Bronchial epithelial cell (primary cell): ENCODE measurements around the gene CCSER1. TPM values are rescaled to one million over a fixed set of nuclear protein-coding genes. Genes with fewer than 3 reads are reported as not detected.
A peak's percentile ranks its signal among the peaks of the same experiment; 100 is the strongest.

Experiments used
- DNase-seq: peaks from one replicate; pipeline ENCODE4 v3.0.0-alpha.2; 2010; ENCODE audit warnings: low read depth
- FAIRE-seq: peaks from 2 replicates; lab custom pipeline; 2011; peaks lifted over from hg19 to GRCh38; lab: Jason Lieb, UNC
- H3K27me3 ChIP-seq: 2 replicates; pipeline ENCODE4 v1.5.1; 2011; ENCODE audit warnings: low read length; ENCODE audit not compliant: control insufficient read depth, insufficient read depth
- H3K36me3 ChIP-seq: 2 replicates; pipeline ENCODE4 v1.5.1; 2011; ENCODE audit warnings: low read length; ENCODE audit not compliant: control insufficient read depth, insufficient read depth
- H3K4me3 ChIP-seq: 2 replicates; pipeline ENCODE4 v1.5.1; 2011; ENCODE audit warnings: mild to moderate bottlenecking, low read depth, low read length, control low read depth
- total RNA-seq: library from RNA; depleted of rRNA; stranded (reverse); fragments of >200 nt; gene quantifications from 2 replicates; pipeline ENCODE4 v1.2.1, GENCODE V29; 2014
- TF ChIP-seq, protein P1 (sequence below): IDR thresholded peaks from 2 replicates; pipeline ENCODE4 v1.5.1; 2011; ENCODE audit warnings: mild to moderate bottlenecking, moderate library complexity, low read length, control low read depth, inconsistent platforms; ENCODE audit not compliant: insufficient read depth, severe bottlenecking

Gene CCSER1
- total RNA-seq, 1 donor from 2014 or later: 6.6 TPM

DNA sequence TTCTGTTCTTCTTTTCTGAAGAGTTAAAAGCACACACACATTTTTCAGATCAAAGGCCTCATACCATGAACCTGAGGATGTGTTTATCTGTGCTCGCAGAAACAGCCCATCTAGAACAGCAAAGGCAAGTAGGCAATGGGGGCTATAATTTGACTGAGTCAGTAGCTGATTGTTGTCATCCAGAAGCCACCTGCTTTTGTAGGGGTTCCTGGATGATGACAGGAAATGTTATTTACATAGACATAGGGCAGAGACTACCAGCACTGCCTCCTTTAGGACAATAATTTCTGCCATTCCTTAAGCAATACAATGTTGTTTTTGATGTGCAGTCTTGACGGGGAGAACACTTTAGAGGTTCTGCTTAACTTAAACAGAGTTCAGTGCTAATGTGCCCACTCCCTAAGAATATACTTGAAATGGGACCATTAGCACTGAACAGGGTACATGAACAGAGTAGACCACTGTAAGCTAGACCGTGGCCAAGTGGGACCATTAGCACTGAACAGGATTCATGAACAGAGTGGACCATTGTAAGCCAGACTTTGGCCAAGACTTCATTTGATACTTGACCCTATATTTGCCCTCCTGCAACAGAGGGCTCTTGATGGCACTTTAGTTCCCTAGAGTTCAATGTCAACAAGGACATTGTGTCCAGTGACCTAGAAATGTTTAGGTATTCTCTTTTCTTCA is 42.8 kb upstream of the CCSER1 start:
- Histone ChIP-seq H3K36me3 (no peaks in the 10 kb centered on the region), H3K27me3 (no peaks in the 10 kb centered on the region), H3K4me3 (no peak overlapping the region)
- TF ChIP-seq, protein P1, sequence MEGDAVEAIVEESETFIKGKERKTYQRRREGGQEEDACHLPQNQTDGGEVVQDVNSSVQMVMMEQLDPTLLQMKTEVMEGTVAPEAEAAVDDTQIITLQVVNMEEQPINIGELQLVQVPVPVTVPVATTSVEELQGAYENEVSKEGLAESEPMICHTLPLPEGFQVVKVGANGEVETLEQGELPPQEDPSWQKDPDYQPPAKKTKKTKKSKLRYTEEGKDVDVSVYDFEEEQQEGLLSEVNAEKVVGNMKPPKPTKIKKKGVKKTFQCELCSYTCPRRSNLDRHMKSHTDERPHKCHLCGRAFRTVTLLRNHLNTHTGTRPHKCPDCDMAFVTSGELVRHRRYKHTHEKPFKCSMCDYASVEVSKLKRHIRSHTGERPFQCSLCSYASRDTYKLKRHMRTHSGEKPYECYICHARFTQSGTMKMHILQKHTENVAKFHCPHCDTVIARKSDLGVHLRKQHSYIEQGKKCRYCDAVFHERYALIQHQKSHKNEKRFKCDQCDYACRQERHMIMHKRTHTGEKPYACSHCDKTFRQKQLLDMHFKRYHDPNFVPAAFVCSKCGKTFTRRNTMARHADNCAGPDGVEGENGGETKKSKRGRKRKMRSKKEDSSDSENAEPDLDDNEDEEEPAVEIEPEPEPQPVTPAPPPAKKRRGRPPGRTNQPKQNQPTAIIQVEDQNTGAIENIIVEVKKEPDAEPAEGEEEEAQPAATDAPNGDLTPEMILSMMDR: no peak
- FAIRE-seq (no peak), DNase-seq (no peak)

DNA sequence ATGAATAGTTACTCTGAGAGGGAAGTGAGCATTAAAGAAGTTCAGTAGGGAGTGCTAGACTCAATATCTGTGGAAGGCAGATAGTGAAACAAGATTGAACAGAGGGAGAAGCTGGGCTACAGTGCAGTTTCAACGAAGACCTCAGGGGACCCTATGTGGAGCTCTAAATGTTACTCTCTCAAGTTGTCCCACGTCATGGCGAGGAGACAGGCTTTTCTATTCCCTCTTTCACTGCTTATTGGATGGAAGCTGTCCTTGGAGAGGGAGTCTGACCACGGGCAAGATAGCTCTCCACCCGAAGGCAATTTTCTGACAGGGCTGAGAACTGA is 42.3 kb upstream of the CCSER1 start:
- TF ChIP-seq, protein P1: no peak
- Histone ChIP-seq H3K36me3 (no peaks in the 10 kb centered on the region), H3K27me3 (no peaks in the 10 kb centered on the region), H3K4me3 (no peak overlapping the region)
- no peak for FAIRE-seq
- DNase-seq: no peak

GRCh38 chr4:90093526-90093925 is 33.7 kb upstream of the CCSER1 start:
- no peak for FAIRE-seq
- DNase-seq: no peak
- H3K4me3 ChIP-seq: no peak overlapping the region
- TF ChIP-seq, protein P1: no peak
- no peaks in the 10 kb centered on the region for H3K27me3 ChIP-seq
- H3K36me3 ChIP-seq: no peaks in the 10 kb centered on the region

DNA sequence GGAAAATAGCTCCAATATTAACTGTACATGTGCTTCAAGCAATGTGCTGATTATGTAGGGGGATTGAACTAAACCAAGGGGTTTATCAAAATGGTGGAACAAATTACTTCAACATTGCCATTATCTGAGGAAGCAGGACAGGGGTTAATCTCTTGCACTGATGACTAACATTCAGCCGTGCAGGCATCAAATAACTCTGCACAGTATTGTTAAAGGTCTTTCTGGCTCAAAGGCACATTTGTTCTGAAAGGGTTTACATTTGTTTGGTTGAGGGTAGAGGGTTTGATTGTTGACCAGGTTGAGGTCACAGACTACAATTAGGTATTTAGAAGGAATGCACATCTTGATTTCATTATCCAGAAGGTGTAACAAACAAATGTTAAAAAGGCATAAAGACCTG is 32.2 kb upstream of the CCSER1 start:
- DNase-seq (no peak), FAIRE-seq (no peak)
- H3K36me3 ChIP-seq: no peaks in the 10 kb centered on the region
- H3K27me3 ChIP-seq: no peaks in the 10 kb centered on the region
- TF ChIP-seq, protein P1: no peak
- no peak overlapping the region for H3K4me3 ChIP-seq

DNA sequence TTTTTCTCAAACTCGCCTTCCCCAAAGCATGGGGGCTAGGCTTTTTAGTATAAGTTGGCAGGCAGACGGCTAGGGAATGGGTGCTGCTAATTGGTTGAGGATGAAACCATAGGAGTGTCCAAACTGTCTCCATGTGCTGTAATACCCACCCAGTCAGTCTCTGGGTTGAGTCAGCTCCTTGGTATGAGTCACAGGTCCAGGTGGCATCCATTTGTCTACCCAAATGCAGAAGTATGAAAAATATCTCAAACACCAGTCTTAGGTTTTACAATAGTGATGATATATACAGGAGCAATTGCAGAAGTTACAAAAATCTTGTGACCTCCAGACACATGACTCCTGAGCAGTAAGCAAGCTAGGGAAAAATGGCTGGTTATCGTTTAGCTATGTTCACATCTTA is 27.4 kb upstream of the CCSER1 start:
- TF ChIP-seq, protein P1: no peak
- FAIRE-seq (peak; percentile 73), DNase-seq (peak; percentile 70)
- Histone ChIP-seq H3K36me3 (no peaks in the 10 kb centered on the region), H3K27me3 (no peaks in the 10 kb centered on the region), H3K4me3 (no peak overlapping the region)

GRCh38 chr4:90103991-90104390 is 23.2 kb upstream of the CCSER1 start:
- TF ChIP-seq, protein P1: no peak
- Histone ChIP-seq H3K27me3 (no peaks in the 10 kb centered on the region), H3K36me3 (no peaks in the 10 kb centered on the region), H3K4me3 (no peak overlapping the region)
- FAIRE-seq: no peak
- no peak for DNase-seq
